Measurements from ENCODE around the gene SH3GL3.

SH3GL3 gene

GRCh38 chr15:83446904-83447709 lies at the start of gene SH3GL3:
SH3GL3 (plus strand) TSS chr15:83447341; CDS start chr15:83447534, 193 bp downstream.
- DNase-seq (ENCODE audit: low read depth in 1 of 2, low spot score in 1 of 2) = peak in 1 of 2 donors; percentile 40

- DNase-seq (ENCODE audit: low read depth in 1 of 2, low spot score in 1 of 2) = no peak
Observed at GRCh38 chr15:83398626-83399025, 48.5 kb upstream of the SH3GL3 start.

GRCh38 chr15:83404121-83404520 lies 43.0 kb upstream of the SH3GL3 start:
- DNase-seq (ENCODE audit: low read depth in 1 of 2, low spot score in 1 of 2) = no peak

- no peak for DNase-seq (ENCODE audit: low read depth in 1 of 2, low spot score in 1 of 2)
Observed at GRCh38 chr15:83410532-83410931, 36.6 kb upstream of the SH3GL3 start.

GRCh38 chr15:83413054-83413719 lies 34.0 kb upstream of the SH3GL3 start:
- no peak for DNase-seq (ENCODE audit: low read depth in 1 of 2, low spot score in 1 of 2)

GRCh38 chr15:83422081-83422480 lies 25.1 kb upstream of the SH3GL3 start:
- DNase-seq (ENCODE audit: low read depth in 1 of 2, low spot score in 1 of 2) = no peak

GRCh38 chr15:83422541-83422940 lies 24.6 kb upstream of the SH3GL3 start:
- no peak for DNase-seq (ENCODE audit: low read depth in 1 of 2, low spot score in 1 of 2)

- DNase-seq (ENCODE audit: low read depth in 1 of 2, low spot score in 1 of 2) = no peak
Observed at GRCh38 chr15:83424101-83424500, 23.0 kb upstream of the SH3GL3 start.

GRCh38 chr15:83430441-83430840 lies 16.7 kb upstream of the SH3GL3 start:
- DNase-seq (ENCODE audit: low read depth in 1 of 2, low spot score in 1 of 2) = no peak

GRCh38 chr15:83431521-83431920 lies 15.6 kb upstream of the SH3GL3 start:
- no peak for DNase-seq (ENCODE audit: low read depth in 1 of 2, low spot score in 1 of 2)

- no peak for DNase-seq (ENCODE audit: low read depth in 1 of 2, low spot score in 1 of 2)
Observed at GRCh38 chr15:83435202-83435601, 11.9 kb upstream of the SH3GL3 start.

- DNase-seq (ENCODE audit: low read depth in 1 of 2, low spot score in 1 of 2) = no peak
Observed at GRCh38 chr15:83435782-83436181, 11.4 kb upstream of the SH3GL3 start.

- DNase-seq (ENCODE audit: low read depth in 1 of 2, low spot score in 1 of 2) = no peak
Observed at GRCh38 chr15:83436513-83437158, 10.5 kb upstream of the SH3GL3 start.

- DNase-seq (ENCODE audit: low read depth in 1 of 2, low spot score in 1 of 2) = no peak
Observed at GRCh38 chr15:83443076-83443847, 3.9 kb upstream of the SH3GL3 start.

- DNase-seq (ENCODE audit: low read depth in 1 of 2, low spot score in 1 of 2) = no peak
Observed at GRCh38 chr15:83444936-83445335, 2.2 kb upstream of the SH3GL3 start.

GRCh38 chr15:83445643-83446042 lies 1.5 kb upstream of the SH3GL3 start:
- DNase-seq (ENCODE audit: low read depth in 1 of 2, low spot score in 1 of 2) = no peak

- DNase-seq (ENCODE audit: low read depth in 1 of 2, low spot score in 1 of 2) = no peak
Observed at GRCh38 chr15:83446417-83446816, 724 bp upstream of the SH3GL3 start.

GRCh38 chr15:83449250-83449671 lies 2.1 kb downstream of the SH3GL3 start:
- DNase-seq (ENCODE audit: low read depth in 1 of 2, low spot score in 1 of 2) = no peak

GRCh38 chr15:83449937-83450506 lies 2.9 kb downstream of the SH3GL3 start:
- DNase-seq (ENCODE audit: low read depth in 1 of 2, low spot score in 1 of 2) = no peak

GRCh38 chr15:83457149-83457548 lies 10.0 kb downstream of the SH3GL3 start:
- no peak for DNase-seq (ENCODE audit: low read depth in 1 of 2, low spot score in 1 of 2)

GRCh38 chr15:83458381-83458780 lies 11.2 kb downstream of the SH3GL3 start:
- no peak for DNase-seq (ENCODE audit: low read depth in 1 of 2, low spot score in 1 of 2)

Data from activated CD4-positive, alpha-beta T cell treated with anti-CD3 and anti-CD28 coated beads, Interleukin-2, amount 50 U/mL, for 24 hours (primary cell).